GM23338 (cell line): ENCODE measurements around the gene ABCC5. TPM values are rescaled to one million over a fixed set of nuclear protein-coding genes. Genes with fewer than 3 reads are reported as not detected.

Source experiments
- ATAC-seq: fragments of 200-7000 bp; cut with Tn5 transposase; 3 replicates; pipeline ENCODE4 v1.9.1; 2020
- DNase-seq: peaks from one replicate; pipeline ENCODE4 v3.0.0-alpha.2; 2015; ENCODE audit warnings: low spot score
- H2AFZ ChIP-seq: fragments of 200-600 bp; sonication (generic); 2 replicates; pipeline ENCODE4 v1.8.0; 2016; ENCODE audit warnings: antibody characterized with exemption, mild to moderate bottlenecking, moderate library complexity
- H3F3A ChIP-seq: fragments of 200-600 bp; sonication (generic); replicated peaks from 2 replicates; pipeline ENCODE4 v1.8.0; 2017; ENCODE audit warnings: antibody characterized with exemption, mixed run types, low read depth
- H3K27ac ChIP-seq: fragments of 200-600 bp; sonication (generic); 2 replicates; pipeline ENCODE4 v1.6.1; 2016; ENCODE audit warnings: low read depth
- H3K27me3 ChIP-seq: fragments of 200-600 bp; sonication (generic); 2 replicates; pipeline ENCODE4 v1.8.0; 2016; ENCODE audit warnings: mild to moderate bottlenecking, mixed run types, moderate library complexity; ENCODE audit not compliant: insufficient read depth
- H3K36me3 ChIP-seq: fragments of 200-600 bp; sonication (generic); 2 replicates; pipeline ENCODE4 v1.8.0; 2016; ENCODE audit warnings: mild to moderate bottlenecking; ENCODE audit not compliant: insufficient read depth
- H3K4me1 ChIP-seq: fragments of 200-600 bp; sonication (generic); 2 replicates; pipeline ENCODE4 v1.8.0; 2016; ENCODE audit warnings: mild to moderate bottlenecking, moderate library complexity; ENCODE audit not compliant: insufficient read depth
- H3K4me2 ChIP-seq: fragments of 200-600 bp; sonication (generic); 2 replicates; pipeline ENCODE4 v1.7.1; 2017; ENCODE audit warnings: mixed run types
- H3K4me3 ChIP-seq: fragments of 200-600 bp; sonication (generic); 2 replicates; pipeline ENCODE4 v1.6.1; 2016; ENCODE audit warnings: mixed run types
- H3K79me2 ChIP-seq: fragments of 200-600 bp; sonication (generic); replicated peaks from 2 replicates; pipeline ENCODE4 v1.8.0; 2017; ENCODE audit warnings: mild to moderate bottlenecking; ENCODE audit not compliant: insufficient read depth
- H3K9me2 ChIP-seq: fragments of 200-600 bp; sonication (generic); 2 replicates; pipeline ENCODE4 v1.8.0; 2017; ENCODE audit not compliant: insufficient read depth
- H4K20me1 ChIP-seq: fragments of 200-600 bp; sonication (generic); replicated peaks from 2 replicates; pipeline ENCODE4 v1.8.0; 2017; ENCODE audit warnings: mild to moderate bottlenecking; ENCODE audit not compliant: insufficient read depth
- H3K27ac Mint-ChIP-seq: 2 replicates; pipeline ENCODE4 v1.8.0; 2020; ENCODE audit warnings: inconsistent platforms, mild to moderate bottlenecking, moderate library complexity, mixed read lengths
- H3K27me3 Mint-ChIP-seq: 3 replicates; pipeline ENCODE4 v1.8.0; 2022; ENCODE audit warnings: low read depth, mild to moderate bottlenecking, moderate library complexity, mixed read lengths, inconsistent platforms; ENCODE audit not compliant: insufficient read depth, poor library complexity
- H3K36me3 Mint-ChIP-seq: 3 replicates; pipeline ENCODE4 v1.8.0; 2021; ENCODE audit warnings: low read depth, mild to moderate bottlenecking, inconsistent platforms, moderate library complexity, mixed read lengths
- H3K4me1 Mint-ChIP-seq: 3 replicates; pipeline ENCODE4 v1.8.0; 2020; ENCODE audit warnings: mild to moderate bottlenecking, inconsistent platforms, mixed read lengths
- H3K4me3 Mint-ChIP-seq: 3 replicates; pipeline ENCODE4 v1.8.0; 2021; ENCODE audit warnings: moderate library complexity, mild to moderate bottlenecking, inconsistent platforms, mixed read lengths
- H3K9me3 Mint-ChIP-seq: 3 replicates; pipeline ENCODE4 v1.8.0; 2020; ENCODE audit warnings: moderate library complexity, mild to moderate bottlenecking, inconsistent platforms, mixed read lengths
- EZH2phosphoT487 ChIP-seq: fragments of 200-600 bp; sonication (generic); IDR thresholded peaks from one replicate; pipeline ENCODE4 v1.8.1; 2018; ENCODE audit warnings: antibody characterized with exemption; ENCODE audit not compliant: unreplicated experiment
- JUNB ChIP-seq: IDR thresholded peaks from one replicate; pipeline ENCODE4 v1.6.1; 2016; ENCODE audit warnings: antibody characterized with exemption; ENCODE audit not compliant: unreplicated experiment
- NANOG ChIP-seq: IDR thresholded peaks from 2 replicates; pipeline ENCODE4 v1.6.1; 2016; ENCODE audit warnings: antibody characterized with exemption, borderline replicate concordance
- POLR2AphosphoS5 ChIP-seq: IDR thresholded peaks from 2 replicates; pipeline ENCODE4 v1.6.1; 2016; ENCODE audit warnings: antibody characterized with exemption, low read depth
- STAT1 ChIP-seq: IDR thresholded peaks from one replicate; pipeline ENCODE4 v1.6.1; 2016; ENCODE audit warnings: antibody characterized with exemption; ENCODE audit not compliant: unreplicated experiment
- polyA plus RNA-seq: library from polyadenylated mRNA; unstranded; fragments of >200 nt; fragmentation: Nextera tagmentation; extraction: Ambion mirVana; gene quantifications from 2 replicates; pipeline ENCODE4 v1.2.1, GENCODE V29; 2016
- total RNA-seq: library from RNA; depleted of rRNA; stranded (reverse); fragments of >200 nt; shearing (Covaris generic); gene quantifications from 2 replicates; pipeline ENCODE4 v1.2.3, GENCODE V29; 2014
- TF ChIP-seq, protein P1 (sequence below): IDR thresholded peaks from one replicate; pipeline ENCODE4 v1.6.1; 2018; ENCODE audit warnings: antibody characterized with exemption; ENCODE audit not compliant: unreplicated experiment
- TF ChIP-seq, protein P2 (sequence below), 2 experiments: fragments of 200-600 bp in 1 of 2; sonication (generic) in 1 of 2; conservative IDR thresholded peaks; 2 replicates each; pipeline versions ENCODE4 v1.5.1 to v1.6.1; 2016 to 2017; ENCODE audit warnings: antibody characterized with exemption in 2 of 2, low read depth in 2 of 2, mild to moderate bottlenecking in 2 of 2, moderate library complexity in 1 of 2
- TF ChIP-seq, protein P3 (sequence below): IDR thresholded peaks from 2 replicates; pipeline ENCODE4 v1.6.1; 2016; ENCODE audit warnings: antibody characterized with exemption
- TF ChIP-seq, protein P4 (sequence below): fragments of 250-450 bp; sonication (Bioruptor Pico); IDR thresholded peaks from 2 replicates; pipeline ENCODE4 v1.5.0; 2020; ENCODE audit warnings: mild to moderate bottlenecking, moderate library complexity

ABCC5 gene
- total and polyA plus RNA-seq, 2 experiments from 2014 or later = 14.0 to 39.9 TPM

DNA sequence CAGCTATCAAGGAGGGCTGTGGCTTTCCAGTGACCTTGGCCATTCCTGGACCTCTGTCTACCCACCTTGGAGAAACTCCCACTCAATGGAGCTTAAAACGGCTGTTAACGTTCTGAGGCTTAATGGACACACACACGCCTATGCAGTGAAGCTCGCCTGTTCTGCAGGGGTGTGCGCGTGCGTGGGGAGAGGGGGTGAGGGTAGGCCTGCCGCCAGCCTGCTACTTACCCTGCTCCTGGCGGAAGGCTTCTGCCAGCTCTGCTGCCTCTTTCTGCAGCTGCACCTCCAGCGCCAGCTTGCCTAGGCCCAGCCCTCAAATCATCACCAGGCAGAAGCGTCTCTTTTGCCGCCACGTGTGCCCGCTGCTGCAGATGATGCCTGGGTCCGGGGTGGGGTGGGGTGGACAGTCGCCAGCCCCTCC lies 109.8 kb downstream of the ABCC5 start:
- no peaks in the 10 kb centered on the region for H4K20me1 ChIP-seq
- no peaks in the 10 kb centered on the region for H3K36me3 Mint-ChIP-seq
- peaks cover 4% of the 10 kb centered on the region for H3K4me1 Mint-ChIP-seq
- H3K27me3 ChIP-seq = no peaks in the 10 kb centered on the region
- no peaks in the 10 kb centered on the region; the same call in 2 of the 3 replicates for H3K9me3 Mint-ChIP-seq
- TF ChIP-seq, protein P1, sequence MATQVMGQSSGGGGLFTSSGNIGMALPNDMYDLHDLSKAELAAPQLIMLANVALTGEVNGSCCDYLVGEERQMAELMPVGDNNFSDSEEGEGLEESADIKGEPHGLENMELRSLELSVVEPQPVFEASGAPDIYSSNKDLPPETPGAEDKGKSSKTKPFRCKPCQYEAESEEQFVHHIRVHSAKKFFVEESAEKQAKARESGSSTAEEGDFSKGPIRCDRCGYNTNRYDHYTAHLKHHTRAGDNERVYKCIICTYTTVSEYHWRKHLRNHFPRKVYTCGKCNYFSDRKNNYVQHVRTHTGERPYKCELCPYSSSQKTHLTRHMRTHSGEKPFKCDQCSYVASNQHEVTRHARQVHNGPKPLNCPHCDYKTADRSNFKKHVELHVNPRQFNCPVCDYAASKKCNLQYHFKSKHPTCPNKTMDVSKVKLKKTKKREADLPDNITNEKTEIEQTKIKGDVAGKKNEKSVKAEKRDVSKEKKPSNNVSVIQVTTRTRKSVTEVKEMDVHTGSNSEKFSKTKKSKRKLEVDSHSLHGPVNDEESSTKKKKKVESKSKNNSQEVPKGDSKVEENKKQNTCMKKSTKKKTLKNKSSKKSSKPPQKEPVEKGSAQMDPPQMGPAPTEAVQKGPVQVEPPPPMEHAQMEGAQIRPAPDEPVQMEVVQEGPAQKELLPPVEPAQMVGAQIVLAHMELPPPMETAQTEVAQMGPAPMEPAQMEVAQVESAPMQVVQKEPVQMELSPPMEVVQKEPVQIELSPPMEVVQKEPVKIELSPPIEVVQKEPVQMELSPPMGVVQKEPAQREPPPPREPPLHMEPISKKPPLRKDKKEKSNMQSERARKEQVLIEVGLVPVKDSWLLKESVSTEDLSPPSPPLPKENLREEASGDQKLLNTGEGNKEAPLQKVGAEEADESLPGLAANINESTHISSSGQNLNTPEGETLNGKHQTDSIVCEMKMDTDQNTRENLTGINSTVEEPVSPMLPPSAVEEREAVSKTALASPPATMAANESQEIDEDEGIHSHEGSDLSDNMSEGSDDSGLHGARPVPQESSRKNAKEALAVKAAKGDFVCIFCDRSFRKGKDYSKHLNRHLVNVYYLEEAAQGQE = no peak
- TF ChIP-seq STAT1 = no peak
- TF ChIP-seq NANOG = no peak
- no peak for TF ChIP-seq JUNB
- no peak for TF ChIP-seq POLR2AphosphoS5
- no peak for TF ChIP-seq EZH2phosphoT487
- no peak overlapping the region for H3K4me2 ChIP-seq
- no peak for ATAC-seq
- H2AFZ ChIP-seq = peak overlapping the region; percentile 66; the same call in 1 of the 2 replicates
- H3K27ac ChIP-seq = no peak overlapping the region
- H3K27ac Mint-ChIP-seq = no peak overlapping the region
- no peaks in the 10 kb centered on the region for H3K9me2 ChIP-seq
- no peak overlapping the region for H3K4me3 ChIP-seq
- H3K4me3 Mint-ChIP-seq = no peak overlapping the region
- H3K36me3 ChIP-seq = no peaks in the 10 kb centered on the region
- no peak for DNase-seq
- no peaks in the 10 kb centered on the region for H3K4me1 ChIP-seq
- no peaks in the 10 kb centered on the region for H3K79me2 ChIP-seq
- H3K27me3 Mint-ChIP-seq = peaks cover 7% of the 10 kb centered on the region
- no peaks in the 10 kb centered on the region for H3F3A ChIP-seq

DNA sequence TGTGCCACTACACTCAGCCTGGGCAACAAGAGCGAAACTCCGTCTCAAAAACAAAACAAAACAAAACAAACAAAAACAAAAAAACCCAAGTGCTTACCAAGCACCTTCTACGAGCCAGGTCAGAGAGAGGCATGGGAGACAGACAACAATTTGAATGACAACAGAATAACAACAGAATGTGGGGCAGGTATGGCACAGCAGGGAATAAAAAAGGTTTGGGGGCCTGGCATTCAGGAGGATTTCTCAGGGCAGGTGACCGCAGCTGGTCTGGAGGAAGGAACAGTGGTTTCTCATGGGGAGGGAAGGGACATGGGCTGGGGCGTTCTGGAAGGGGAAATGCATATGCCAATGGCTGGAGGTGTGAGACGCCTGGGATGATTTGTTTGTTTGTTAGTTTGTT lies 110.5 kb downstream of the ABCC5 start:
- no peaks in the 10 kb centered on the region for H3K27me3 ChIP-seq
- no peaks in the 10 kb centered on the region for H4K20me1 ChIP-seq
- no peaks in the 10 kb centered on the region for H3K36me3 Mint-ChIP-seq
- H3K27ac Mint-ChIP-seq = no peak overlapping the region; the same call in 1 of the 2 replicates
- H2AFZ ChIP-seq = no peak overlapping the region
- no peak overlapping the region for H3K27ac ChIP-seq
- H3K27me3 Mint-ChIP-seq = peaks cover 7% of the 10 kb centered on the region
- H3K36me3 ChIP-seq = no peaks in the 10 kb centered on the region
- DNase-seq = peak; percentile 50
- peaks cover 4% of the 10 kb centered on the region for H3K4me1 Mint-ChIP-seq
- H3K4me3 ChIP-seq = no peak overlapping the region
- no peak overlapping the region for H3K4me3 Mint-ChIP-seq
- no peaks in the 10 kb centered on the region for H3K9me2 ChIP-seq
- no peaks in the 10 kb centered on the region for H3K79me2 ChIP-seq
- ATAC-seq = peak; percentile 38
- H3K4me1 ChIP-seq = no peaks in the 10 kb centered on the region
- no peaks in the 10 kb centered on the region for H3F3A ChIP-seq
- no peaks in the 10 kb centered on the region; the same call in 2 of the 3 replicates for H3K9me3 Mint-ChIP-seq
- no peak overlapping the region for H3K4me2 ChIP-seq
- no peak for TF ChIP-seq JUNB
- TF ChIP-seq, protein P2, sequence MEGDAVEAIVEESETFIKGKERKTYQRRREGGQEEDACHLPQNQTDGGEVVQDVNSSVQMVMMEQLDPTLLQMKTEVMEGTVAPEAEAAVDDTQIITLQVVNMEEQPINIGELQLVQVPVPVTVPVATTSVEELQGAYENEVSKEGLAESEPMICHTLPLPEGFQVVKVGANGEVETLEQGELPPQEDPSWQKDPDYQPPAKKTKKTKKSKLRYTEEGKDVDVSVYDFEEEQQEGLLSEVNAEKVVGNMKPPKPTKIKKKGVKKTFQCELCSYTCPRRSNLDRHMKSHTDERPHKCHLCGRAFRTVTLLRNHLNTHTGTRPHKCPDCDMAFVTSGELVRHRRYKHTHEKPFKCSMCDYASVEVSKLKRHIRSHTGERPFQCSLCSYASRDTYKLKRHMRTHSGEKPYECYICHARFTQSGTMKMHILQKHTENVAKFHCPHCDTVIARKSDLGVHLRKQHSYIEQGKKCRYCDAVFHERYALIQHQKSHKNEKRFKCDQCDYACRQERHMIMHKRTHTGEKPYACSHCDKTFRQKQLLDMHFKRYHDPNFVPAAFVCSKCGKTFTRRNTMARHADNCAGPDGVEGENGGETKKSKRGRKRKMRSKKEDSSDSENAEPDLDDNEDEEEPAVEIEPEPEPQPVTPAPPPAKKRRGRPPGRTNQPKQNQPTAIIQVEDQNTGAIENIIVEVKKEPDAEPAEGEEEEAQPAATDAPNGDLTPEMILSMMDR (conservative IDR thresholded peaks at IDR 0.05; ENCODE audit: low read depth in 2 of 2) = no peak
- TF ChIP-seq, protein P3, sequence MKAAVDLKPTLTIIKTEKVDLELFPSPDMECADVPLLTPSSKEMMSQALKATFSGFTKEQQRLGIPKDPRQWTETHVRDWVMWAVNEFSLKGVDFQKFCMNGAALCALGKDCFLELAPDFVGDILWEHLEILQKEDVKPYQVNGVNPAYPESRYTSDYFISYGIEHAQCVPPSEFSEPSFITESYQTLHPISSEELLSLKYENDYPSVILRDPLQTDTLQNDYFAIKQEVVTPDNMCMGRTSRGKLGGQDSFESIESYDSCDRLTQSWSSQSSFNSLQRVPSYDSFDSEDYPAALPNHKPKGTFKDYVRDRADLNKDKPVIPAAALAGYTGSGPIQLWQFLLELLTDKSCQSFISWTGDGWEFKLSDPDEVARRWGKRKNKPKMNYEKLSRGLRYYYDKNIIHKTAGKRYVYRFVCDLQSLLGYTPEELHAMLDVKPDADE = no peak
- TF ChIP-seq, protein P4, sequence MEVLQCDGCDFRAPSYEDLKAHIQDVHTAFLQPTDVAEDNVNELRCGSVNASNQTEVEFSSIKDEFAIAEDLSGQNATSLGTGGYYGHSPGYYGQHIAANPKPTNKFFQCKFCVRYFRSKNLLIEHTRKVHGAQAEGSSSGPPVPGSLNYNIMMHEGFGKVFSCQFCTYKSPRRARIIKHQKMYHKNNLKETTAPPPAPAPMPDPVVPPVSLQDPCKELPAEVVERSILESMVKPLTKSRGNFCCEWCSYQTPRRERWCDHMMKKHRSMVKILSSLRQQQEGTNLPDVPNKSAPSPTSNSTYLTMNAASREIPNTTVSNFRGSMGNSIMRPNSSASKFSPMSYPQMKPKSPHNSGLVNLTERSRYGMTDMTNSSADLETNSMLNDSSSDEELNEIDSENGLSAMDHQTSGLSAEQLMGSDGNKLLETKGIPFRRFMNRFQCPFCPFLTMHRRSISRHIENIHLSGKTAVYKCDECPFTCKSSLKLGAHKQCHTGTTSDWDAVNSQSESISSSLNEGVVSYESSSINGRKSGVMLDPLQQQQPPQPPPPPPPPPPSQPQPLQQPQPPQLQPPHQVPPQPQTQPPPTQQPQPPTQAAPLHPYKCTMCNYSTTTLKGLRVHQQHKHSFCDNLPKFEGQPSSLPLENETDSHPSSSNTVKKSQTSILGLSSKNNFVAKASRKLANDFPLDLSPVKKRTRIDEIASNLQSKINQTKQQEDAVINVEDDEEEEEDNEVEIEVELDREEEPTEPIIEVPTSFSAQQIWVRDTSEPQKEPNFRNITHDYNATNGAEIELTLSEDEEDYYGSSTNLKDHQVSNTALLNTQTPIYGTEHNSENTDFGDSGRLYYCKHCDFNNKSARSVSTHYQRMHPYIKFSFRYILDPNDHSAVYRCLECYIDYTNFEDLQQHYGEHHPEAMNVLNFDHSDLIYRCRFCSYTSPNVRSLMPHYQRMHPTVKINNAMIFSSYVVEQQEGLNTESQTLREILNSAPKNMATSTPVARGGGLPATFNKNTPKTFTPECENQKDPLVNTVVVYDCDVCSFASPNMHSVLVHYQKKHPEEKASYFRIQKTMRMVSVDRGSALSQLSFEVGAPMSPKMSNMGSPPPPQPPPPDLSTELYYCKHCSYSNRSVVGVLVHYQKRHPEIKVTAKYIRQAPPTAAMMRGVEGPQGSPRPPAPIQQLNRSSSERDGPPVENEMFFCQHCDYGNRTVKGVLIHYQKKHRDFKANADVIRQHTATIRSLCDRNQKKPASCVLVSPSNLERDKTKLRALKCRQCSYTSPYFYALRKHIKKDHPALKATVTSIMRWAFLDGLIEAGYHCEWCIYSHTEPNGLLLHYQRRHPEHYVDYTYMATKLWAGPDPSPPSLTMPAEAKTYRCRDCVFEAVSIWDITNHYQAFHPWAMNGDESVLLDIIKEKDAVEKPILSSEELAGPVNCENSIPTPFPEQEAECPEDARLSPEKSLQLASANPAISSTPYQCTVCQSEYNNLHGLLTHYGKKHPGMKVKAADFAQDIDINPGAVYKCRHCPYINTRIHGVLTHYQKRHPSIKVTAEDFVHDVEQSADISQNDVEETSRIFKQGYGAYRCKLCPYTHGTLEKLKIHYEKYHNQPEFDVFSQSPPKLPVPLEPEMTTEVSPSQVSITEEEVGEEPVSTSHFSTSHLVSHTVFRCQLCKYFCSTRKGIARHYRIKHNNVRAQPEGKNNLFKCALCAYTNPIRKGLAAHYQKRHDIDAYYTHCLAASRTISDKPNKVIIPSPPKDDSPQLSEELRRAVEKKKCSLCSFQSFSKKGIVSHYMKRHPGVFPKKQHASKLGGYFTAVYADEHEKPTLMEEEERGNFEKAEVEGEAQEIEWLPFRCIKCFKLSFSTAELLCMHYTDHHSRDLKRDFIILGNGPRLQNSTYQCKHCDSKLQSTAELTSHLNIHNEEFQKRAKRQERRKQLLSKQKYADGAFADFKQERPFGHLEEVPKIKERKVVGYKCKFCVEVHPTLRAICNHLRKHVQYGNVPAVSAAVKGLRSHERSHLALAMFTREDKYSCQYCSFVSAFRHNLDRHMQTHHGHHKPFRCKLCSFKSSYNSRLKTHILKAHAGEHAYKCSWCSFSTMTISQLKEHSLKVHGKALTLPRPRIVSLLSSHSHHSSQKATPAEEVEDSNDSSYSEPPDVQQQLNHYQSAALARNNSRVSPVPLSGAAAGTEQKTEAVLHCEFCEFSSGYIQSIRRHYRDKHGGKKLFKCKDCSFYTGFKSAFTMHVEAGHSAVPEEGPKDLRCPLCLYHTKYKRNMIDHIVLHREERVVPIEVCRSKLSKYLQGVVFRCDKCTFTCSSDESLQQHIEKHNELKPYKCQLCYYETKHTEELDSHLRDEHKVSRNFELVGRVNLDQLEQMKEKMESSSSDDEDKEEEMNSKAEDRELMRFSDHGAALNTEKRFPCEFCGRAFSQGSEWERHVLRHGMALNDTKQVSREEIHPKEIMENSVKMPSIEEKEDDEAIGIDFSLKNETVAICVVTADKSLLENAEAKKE (CRISPR knock-in tag) = no peak
